SK-N-SH (cell line): ENCODE results near the gene BLOC1S3. TPM values are rescaled to one million over a fixed set of nuclear protein-coding genes. Genes with fewer than 3 reads are reported as not detected.
A peak's percentile ranks its signal among the peaks of the same experiment; 100 is the strongest.

Experiments used
- CTCF ChIA-PET: fragments of 300-600, 350-600 bp; formaldehyde crosslinking; extraction: SDS; loops from one replicate; lab custom pipeline; 2021; lab: Yijun Ruan, JAX
- POLR2A ChIA-PET: fragments of 350-600 bp; sonication (Branson Sonifier 250); formaldehyde crosslinking; extraction: SDS; loops from one replicate; lab custom pipeline; 2020; ENCODE audit warnings: antibody characterized with exemption, inconsistent platforms; lab: Yijun Ruan, JAX
- DNase-seq: peaks from one replicate; pipeline ENCODE4 v3.0.0; 2012
- H2AFZ ChIP-seq: fragments of 200-600 bp; sonication (generic); 2 replicates; pipeline ENCODE4 v1.8.1; 2016; ENCODE audit warnings: antibody characterized with exemption, mild to moderate bottlenecking, low read depth
- H3F3A ChIP-seq: fragments of 200-600 bp; sonication (generic); replicated peaks from 2 replicates; pipeline ENCODE3; 2016; ENCODE audit warnings: antibody characterized with exemption, mild to moderate bottlenecking; ENCODE audit not compliant: insufficient read depth
- H3K27ac ChIP-seq, 2 experiments: fragments of 200-500 bp in 1 of 2; fragments of 200-600 bp in 1 of 2; sonication (Bioruptor generic) in 1 of 2; sonication (generic), shearing (Covaris generic) in 1 of 2; 2 replicates each; pipeline versions ENCODE4 v1.5.1 to v1.6.1; 2014 to 2016; ENCODE audit warnings: low read depth in 2 of 2, inconsistent platforms in 1 of 2, low read length in 1 of 2, mild to moderate bottlenecking in 1 of 2, mixed read lengths in 1 of 2
- H3K27me3 ChIP-seq: fragments of 200-600 bp; sonication (generic), shearing (Covaris generic); 2 replicates; pipeline ENCODE4 v1.6.1; 2016; ENCODE audit warnings: mixed run types; ENCODE audit not compliant: insufficient read depth
- H3K36me3 ChIP-seq, 2 experiments: fragments of 200-500 bp in 1 of 2; fragments of 200-600 bp in 1 of 2; sonication (Bioruptor generic) in 1 of 2; sonication (generic) in 1 of 2; replicated peaks in 1 of 2; 2 replicates each; pipeline versions ENCODE3 to v1.5.1; 2014 to 2016; ENCODE audit warnings: low read length in 1 of 2, mild to moderate bottlenecking in 1 of 2; ENCODE audit not compliant: insufficient read depth in 2 of 2, control insufficient read depth in 1 of 2
- H3K4me1 ChIP-seq, 2 experiments: fragments of 200-500 bp in 1 of 2; fragments of 200-600 bp in 1 of 2; sonication (Bioruptor generic) in 1 of 2; sonication (generic), shearing (Covaris generic) in 1 of 2; 2 replicates each; pipeline versions ENCODE4 v1.5.1 to v1.6.1; 2014 to 2016; ENCODE audit warnings: low read depth in 1 of 2, low read length in 1 of 2, mixed run types in 1 of 2; ENCODE audit not compliant: insufficient read depth in 2 of 2, control insufficient read depth in 1 of 2
- H3K4me2 ChIP-seq: fragments of 200-600 bp; sonication (generic), shearing (Covaris generic); 2 replicates; pipeline ENCODE4 v1.6.1; 2017; ENCODE audit warnings: mixed run types
- H3K4me3 ChIP-seq, 2 experiments: fragments of 200-500 bp in 1 of 2; fragments of 200-600 bp in 1 of 2; sonication (Bioruptor generic) in 1 of 2; sonication (generic), shearing (Covaris generic) in 1 of 2; 2 replicates each; pipeline versions ENCODE4 v1.5.1 to v1.8.1; 2014 to 2016; ENCODE audit warnings: low read depth in 2 of 2, inconsistent platforms in 1 of 2, low read length in 1 of 2, mild to moderate bottlenecking in 1 of 2, mixed read lengths in 1 of 2, moderate library complexity in 1 of 2
- H3K79me2 ChIP-seq: fragments of 200-600 bp; sonication (generic); 2 replicates; pipeline ENCODE4 v1.8.1; 2017; ENCODE audit warnings: mild to moderate bottlenecking; ENCODE audit not compliant: insufficient read depth
- H3K9ac ChIP-seq: fragments of 200-600 bp; sonication (generic); 2 replicates; pipeline ENCODE4 v1.6.1; 2017; ENCODE audit warnings: mixed run types
- H3K9me2 ChIP-seq: fragments of 200-600 bp; sonication (generic); 2 replicates; pipeline ENCODE4 v1.6.1; 2017; ENCODE audit warnings: mixed run types
- H3K9me3 ChIP-seq: fragments of 200-600 bp; sonication (generic); 2 replicates; pipeline ENCODE4 v1.6.1; 2017; ENCODE audit warnings: mixed run types, mild to moderate bottlenecking, moderate library complexity
- H4K20me1 ChIP-seq: fragments of 200-600 bp; sonication (generic); 2 replicates; pipeline ENCODE4 v1.6.1; 2017; ENCODE audit warnings: mild to moderate bottlenecking, mixed run types; ENCODE audit not compliant: insufficient read depth
- CHD2 ChIP-seq: fragments of 150-350 bp; IDR thresholded peaks from 2 replicates; pipeline ENCODE4 v1.6.1; 2018; ENCODE audit warnings: low read length; ENCODE audit not compliant: partially characterized antibody
- ELF1 ChIP-seq: IDR thresholded peaks from 2 replicates; pipeline ENCODE4 v1.4.0; 2012
- EZH2phosphoT487 ChIP-seq: fragments of 200-600 bp; sonication (generic); IDR thresholded peaks from 2 replicates; pipeline ENCODE4 v1.6.1; 2017; ENCODE audit warnings: low read depth, mixed run types, mild to moderate bottlenecking, antibody characterized with exemption, moderate library complexity, borderline replicate concordance
- FOSL2 ChIP-seq: IDR thresholded peaks from 2 replicates; pipeline ENCODE4 v1.4.0; 2012; ENCODE audit warnings: low read depth, mild to moderate bottlenecking, moderate library complexity, borderline replicate concordance
- GATA2 ChIP-seq: sonication (generic); formaldehyde crosslinking; IDR thresholded peaks from 2 replicates; pipeline ENCODE4 v1.5.0; 2020; ENCODE audit warnings: mild to moderate bottlenecking, missing genetic modification reagents
- JUND ChIP-seq: IDR thresholded peaks from 2 replicates; pipeline ENCODE4 v1.4.0; 2012
- NFIC ChIP-seq: IDR thresholded peaks from 2 replicates; pipeline ENCODE4 v1.4.0; 2012; ENCODE audit warnings: borderline replicate concordance
- RAD21 ChIP-seq: IDR thresholded peaks from 2 replicates; pipeline ENCODE4 v1.6.1; 2012; ENCODE audit warnings: mild to moderate bottlenecking, low read length
- RCOR1 ChIP-seq: fragments of 150-350 bp; IDR thresholded peaks from 2 replicates; pipeline ENCODE4 v1.6.1; 2017; ENCODE audit warnings: antibody characterized with exemption, low read length
- SMC3 ChIP-seq: IDR thresholded peaks from 2 replicates; pipeline ENCODE4 v1.6.1; 2012; ENCODE audit warnings: low read depth, low read length, improper control_type of control experiment
- TAF1 ChIP-seq: IDR thresholded peaks from 2 replicates; pipeline ENCODE4 v1.6.1; 2012; ENCODE audit warnings: low read depth, mild to moderate bottlenecking, low read length, moderate library complexity, borderline replicate concordance
- TEAD4 ChIP-seq: IDR thresholded peaks from 2 replicates; pipeline ENCODE4 v1.4.0; 2012; ENCODE audit warnings: mild to moderate bottlenecking, borderline replicate concordance; ENCODE audit not compliant: insufficient read depth
- WGBS: methylation state at CpG from one replicate; pipeline ENCODE4 v1.1.6; 2017; ENCODE audit warnings: low lambda C conversion rate; 5-methylcytosine and 5-hydroxymethylcytosine counted together
- polyA plus RNA-seq, 3 experiments: library from polyadenylated mRNA; depleted of rRNA; stranded (reverse); fragments of >200 nt; gene quantifications; 2 replicates each; pipeline ENCODE4 v1.2.3, GENCODE V29; 2012
- TF ChIP-seq, protein P1 (sequence below): IDR thresholded peaks from 2 replicates; pipeline ENCODE4 v1.6.1; 2012; ENCODE audit warnings: mild to moderate bottlenecking, low read depth, low read length, moderate library complexity
- TF ChIP-seq, protein P2 (sequence below): fragments of 150-350 bp; IDR thresholded peaks from 2 replicates; pipeline ENCODE4 v1.6.1; 2016; ENCODE audit warnings: mild to moderate bottlenecking, low read depth, low read length
- TF ChIP-seq, protein P3 (sequence below): fragments of 150-350 bp; IDR thresholded peaks from 2 replicates; pipeline ENCODE4 v1.6.1; 2017; ENCODE audit warnings: antibody characterized with exemption, low read length, low read depth, borderline replicate concordance
- TF ChIP-seq, protein P4 (sequence below): IDR thresholded peaks from 2 replicates; pipeline ENCODE4 v1.4.0; 2012; ENCODE audit warnings: low read depth, borderline replicate concordance
- TF ChIP-seq, protein P5 (sequence below): IDR thresholded peaks from 2 replicates; pipeline ENCODE4; 2012

BLOC1S3 gene
- polyA plus RNA-seq, 1 of the 3 experiments (the other 2 are of a cell fraction) = 3.0 TPM

DNA sequence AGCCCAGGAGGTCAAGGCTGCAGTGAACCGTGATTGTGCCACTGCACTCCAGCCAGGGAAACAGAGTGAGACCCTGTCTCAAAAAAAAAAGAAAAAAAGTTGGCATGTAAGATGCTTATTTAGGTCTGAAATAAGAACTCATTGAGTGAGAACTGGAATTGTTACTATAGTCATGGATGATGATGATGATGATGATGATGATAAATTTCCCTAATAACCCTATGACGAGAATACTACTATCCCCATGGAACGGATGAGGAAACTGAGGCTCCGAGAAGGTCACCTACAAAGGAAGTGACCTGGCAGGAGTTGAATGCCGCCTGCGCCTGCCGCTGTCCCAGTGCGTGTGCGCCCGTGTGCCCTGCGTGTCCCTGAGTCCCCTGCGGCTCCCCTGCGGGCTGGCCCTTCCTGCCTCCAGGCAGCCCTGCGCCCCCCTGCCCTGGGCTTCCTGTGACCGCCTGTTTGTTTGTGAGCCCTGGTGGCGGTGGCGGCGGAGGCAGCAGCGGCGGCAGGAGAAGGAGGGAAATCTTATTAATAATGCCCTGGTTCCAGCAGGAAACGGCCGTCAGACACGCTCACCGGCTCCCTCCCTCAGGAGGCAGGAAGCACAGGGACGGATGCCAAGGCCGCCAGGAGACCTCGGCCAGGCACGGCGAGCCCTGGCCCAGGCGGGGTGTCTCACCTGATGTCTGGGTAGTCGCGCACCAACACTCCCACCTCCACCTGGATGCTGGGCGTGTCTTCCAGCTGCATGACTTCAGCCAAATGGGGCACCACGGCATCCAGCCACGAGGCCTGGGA lies 37.0 kb downstream of the BLOC1S3 start:
- no peaks in the 10 kb centered on the region for H3K36me3 ChIP-seq
- peaks cover 0 to 6% of the 10 kb centered on the region in 2 experiments; a peak in 1 of 4 replicates for H3K4me1 ChIP-seq
- DNase-seq = peak; percentile 72
- no peaks in the 10 kb centered on the region for H4K20me1 ChIP-seq
- no peak for TF ChIP-seq CHD2
- POLR2A ChIA-PET = no interaction called here
- H3K4me3 ChIP-seq = peak overlapping the region in 1 of 2 experiments; percentile 24; a peak in 2 of 4 replicates
- no peaks in the 10 kb centered on the region for H3K9me3 ChIP-seq
- H2AFZ ChIP-seq = no peak overlapping the region
- no peak overlapping the region for H3K9ac ChIP-seq
- CTCF ChIA-PET = interaction anchor here (0.7 to 1.5 kb wide), 4 partner anchors 10 to 124 kb away, joined by 3 read pairs; no protein-coding TSS in a partner anchor
- no peaks in the 10 kb centered on the region for H3F3A ChIP-seq
- peaks cover 26% of the 10 kb centered on the region for H3K27me3 ChIP-seq
- H3K4me2 ChIP-seq = peak overlapping the region; percentile 69
- H3K79me2 ChIP-seq = no peaks in the 10 kb centered on the region
- 20% methylated on average over 17 of the region's 35 CpGs for WGBS
- H3K9me2 ChIP-seq = no peaks in the 10 kb centered on the region
- no peak overlapping the region for H3K27ac ChIP-seq

DNA sequence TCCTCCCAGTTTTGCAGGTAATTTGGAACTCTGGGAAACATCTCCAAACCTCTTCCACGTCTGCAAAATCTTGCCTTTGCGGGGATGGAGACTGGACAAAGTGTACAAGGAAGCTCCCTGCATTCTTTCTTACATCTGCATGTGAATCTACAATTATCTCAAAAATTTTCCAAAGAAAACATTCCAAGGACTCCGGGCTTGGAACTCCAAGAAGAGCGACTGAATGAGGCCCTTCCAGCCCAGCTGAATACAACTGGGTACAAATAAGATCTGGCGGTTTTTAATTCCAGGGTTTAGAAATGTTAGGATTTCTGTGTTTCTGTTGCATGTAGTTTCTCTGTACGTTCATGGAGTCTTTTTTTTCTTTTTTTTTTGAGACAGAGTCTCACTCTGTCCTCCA lies 38.1 kb downstream of the BLOC1S3 start:
- POLR2A ChIA-PET = no interaction called here
- no peak overlapping the region for H2AFZ ChIP-seq
- CTCF ChIA-PET = interaction anchor here (1.3 kb wide), 1 partner anchor 32 kb away, joined by 4 read pairs; no protein-coding TSS in a partner anchor
- 72% methylated on average over 6 of the region's 6 CpGs for WGBS
- no peaks in the 10 kb centered on the region for H3K36me3 ChIP-seq
- no peak overlapping the region for H3K4me2 ChIP-seq
- H3K9me2 ChIP-seq = no peaks in the 10 kb centered on the region
- no peaks in the 10 kb centered on the region for H3F3A ChIP-seq
- H3K79me2 ChIP-seq = no peaks in the 10 kb centered on the region
- no peaks in the 10 kb centered on the region for H4K20me1 ChIP-seq
- peaks cover 0 to 6% of the 10 kb centered on the region in 2 experiments; a peak in 1 of 4 replicates for H3K4me1 ChIP-seq
- H3K27me3 ChIP-seq = peaks cover 37% of the 10 kb centered on the region
- H3K9me3 ChIP-seq = no peaks in the 10 kb centered on the region
- no peak overlapping the region for H3K27ac ChIP-seq
- no peak overlapping the region for H3K4me3 ChIP-seq
- no peak overlapping the region for H3K9ac ChIP-seq
- no peak for DNase-seq
- no peak for TF ChIP-seq SMC3
- TF ChIP-seq, protein P1, sequence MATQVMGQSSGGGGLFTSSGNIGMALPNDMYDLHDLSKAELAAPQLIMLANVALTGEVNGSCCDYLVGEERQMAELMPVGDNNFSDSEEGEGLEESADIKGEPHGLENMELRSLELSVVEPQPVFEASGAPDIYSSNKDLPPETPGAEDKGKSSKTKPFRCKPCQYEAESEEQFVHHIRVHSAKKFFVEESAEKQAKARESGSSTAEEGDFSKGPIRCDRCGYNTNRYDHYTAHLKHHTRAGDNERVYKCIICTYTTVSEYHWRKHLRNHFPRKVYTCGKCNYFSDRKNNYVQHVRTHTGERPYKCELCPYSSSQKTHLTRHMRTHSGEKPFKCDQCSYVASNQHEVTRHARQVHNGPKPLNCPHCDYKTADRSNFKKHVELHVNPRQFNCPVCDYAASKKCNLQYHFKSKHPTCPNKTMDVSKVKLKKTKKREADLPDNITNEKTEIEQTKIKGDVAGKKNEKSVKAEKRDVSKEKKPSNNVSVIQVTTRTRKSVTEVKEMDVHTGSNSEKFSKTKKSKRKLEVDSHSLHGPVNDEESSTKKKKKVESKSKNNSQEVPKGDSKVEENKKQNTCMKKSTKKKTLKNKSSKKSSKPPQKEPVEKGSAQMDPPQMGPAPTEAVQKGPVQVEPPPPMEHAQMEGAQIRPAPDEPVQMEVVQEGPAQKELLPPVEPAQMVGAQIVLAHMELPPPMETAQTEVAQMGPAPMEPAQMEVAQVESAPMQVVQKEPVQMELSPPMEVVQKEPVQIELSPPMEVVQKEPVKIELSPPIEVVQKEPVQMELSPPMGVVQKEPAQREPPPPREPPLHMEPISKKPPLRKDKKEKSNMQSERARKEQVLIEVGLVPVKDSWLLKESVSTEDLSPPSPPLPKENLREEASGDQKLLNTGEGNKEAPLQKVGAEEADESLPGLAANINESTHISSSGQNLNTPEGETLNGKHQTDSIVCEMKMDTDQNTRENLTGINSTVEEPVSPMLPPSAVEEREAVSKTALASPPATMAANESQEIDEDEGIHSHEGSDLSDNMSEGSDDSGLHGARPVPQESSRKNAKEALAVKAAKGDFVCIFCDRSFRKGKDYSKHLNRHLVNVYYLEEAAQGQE = no peak
- no peak for TF ChIP-seq GATA2 (CRISPR knock-in tag)
- TF ChIP-seq, protein P2, sequence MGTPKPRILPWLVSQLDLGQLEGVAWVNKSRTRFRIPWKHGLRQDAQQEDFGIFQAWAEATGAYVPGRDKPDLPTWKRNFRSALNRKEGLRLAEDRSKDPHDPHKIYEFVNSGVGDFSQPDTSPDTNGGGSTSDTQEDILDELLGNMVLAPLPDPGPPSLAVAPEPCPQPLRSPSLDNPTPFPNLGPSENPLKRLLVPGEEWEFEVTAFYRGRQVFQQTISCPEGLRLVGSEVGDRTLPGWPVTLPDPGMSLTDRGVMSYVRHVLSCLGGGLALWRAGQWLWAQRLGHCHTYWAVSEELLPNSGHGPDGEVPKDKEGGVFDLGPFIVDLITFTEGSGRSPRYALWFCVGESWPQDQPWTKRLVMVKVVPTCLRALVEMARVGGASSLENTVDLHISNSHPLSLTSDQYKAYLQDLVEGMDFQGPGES = no peak
- no peak for TF ChIP-seq TAF1
- TF ChIP-seq NFIC = no peak
- TF ChIP-seq FOSL2 = no peak
- TF ChIP-seq RCOR1 = no peak
- TF ChIP-seq JUND = no peak
- TF ChIP-seq RAD21 = no peak
- TF ChIP-seq ELF1 = no peak
- TF ChIP-seq, protein P3, sequence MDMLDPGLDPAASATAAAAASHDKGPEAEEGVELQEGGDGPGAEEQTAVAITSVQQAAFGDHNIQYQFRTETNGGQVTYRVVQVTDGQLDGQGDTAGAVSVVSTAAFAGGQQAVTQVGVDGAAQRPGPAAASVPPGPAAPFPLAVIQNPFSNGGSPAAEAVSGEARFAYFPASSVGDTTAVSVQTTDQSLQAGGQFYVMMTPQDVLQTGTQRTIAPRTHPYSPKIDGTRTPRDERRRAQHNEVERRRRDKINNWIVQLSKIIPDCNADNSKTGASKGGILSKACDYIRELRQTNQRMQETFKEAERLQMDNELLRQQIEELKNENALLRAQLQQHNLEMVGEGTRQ = no peak
- TF ChIP-seq, protein P4, sequence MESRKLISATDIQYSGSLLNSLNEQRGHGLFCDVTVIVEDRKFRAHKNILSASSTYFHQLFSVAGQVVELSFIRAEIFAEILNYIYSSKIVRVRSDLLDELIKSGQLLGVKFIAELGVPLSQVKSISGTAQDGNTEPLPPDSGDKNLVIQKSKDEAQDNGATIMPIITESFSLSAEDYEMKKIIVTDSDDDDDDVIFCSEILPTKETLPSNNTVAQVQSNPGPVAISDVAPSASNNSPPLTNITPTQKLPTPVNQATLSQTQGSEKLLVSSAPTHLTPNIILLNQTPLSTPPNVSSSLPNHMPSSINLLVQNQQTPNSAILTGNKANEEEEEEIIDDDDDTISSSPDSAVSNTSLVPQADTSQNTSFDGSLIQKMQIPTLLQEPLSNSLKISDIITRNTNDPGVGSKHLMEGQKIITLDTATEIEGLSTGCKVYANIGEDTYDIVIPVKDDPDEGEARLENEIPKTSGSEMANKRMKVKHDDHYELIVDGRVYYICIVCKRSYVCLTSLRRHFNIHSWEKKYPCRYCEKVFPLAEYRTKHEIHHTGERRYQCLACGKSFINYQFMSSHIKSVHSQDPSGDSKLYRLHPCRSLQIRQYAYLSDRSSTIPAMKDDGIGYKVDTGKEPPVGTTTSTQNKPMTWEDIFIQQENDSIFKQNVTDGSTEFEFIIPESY = no peak
- TF ChIP-seq TEAD4 = no peak
- TF ChIP-seq, protein P5, sequence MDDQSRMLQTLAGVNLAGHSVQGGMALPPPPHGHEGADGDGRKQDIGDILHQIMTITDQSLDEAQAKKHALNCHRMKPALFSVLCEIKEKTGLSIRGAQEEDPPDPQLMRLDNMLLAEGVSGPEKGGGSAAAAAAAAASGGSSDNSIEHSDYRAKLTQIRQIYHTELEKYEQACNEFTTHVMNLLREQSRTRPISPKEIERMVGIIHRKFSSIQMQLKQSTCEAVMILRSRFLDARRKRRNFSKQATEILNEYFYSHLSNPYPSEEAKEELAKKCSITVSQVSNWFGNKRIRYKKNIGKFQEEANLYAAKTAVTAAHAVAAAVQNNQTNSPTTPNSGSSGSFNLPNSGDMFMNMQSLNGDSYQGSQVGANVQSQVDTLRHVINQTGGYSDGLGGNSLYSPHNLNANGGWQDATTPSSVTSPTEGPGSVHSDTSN = no peak
- no peak for TF ChIP-seq EZH2phosphoT487
